ENCODE measurements around the gene SCN3A.

DNA sequence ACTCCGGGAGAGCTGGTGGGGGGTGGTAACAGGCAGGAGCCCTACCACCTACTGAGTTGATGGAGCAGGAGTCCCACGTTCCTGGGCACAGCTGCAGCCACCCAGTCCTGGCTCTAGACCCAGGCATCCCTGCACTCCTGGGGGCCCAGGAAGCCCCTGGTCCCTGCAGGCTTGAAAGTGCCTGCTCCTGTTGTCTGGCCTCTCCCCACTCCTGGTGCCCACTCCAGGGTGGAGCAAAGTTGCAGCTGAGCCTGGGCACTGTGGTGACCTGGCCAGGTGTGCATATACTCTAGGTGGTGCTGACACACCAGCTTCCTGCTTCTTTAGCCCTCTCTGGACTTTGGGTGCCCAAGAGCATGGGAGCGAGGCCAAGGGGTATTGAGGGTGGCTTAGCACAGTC lies 129.5 kb downstream of the SCN3A start:
- TF ChIP-seq, protein P1, sequence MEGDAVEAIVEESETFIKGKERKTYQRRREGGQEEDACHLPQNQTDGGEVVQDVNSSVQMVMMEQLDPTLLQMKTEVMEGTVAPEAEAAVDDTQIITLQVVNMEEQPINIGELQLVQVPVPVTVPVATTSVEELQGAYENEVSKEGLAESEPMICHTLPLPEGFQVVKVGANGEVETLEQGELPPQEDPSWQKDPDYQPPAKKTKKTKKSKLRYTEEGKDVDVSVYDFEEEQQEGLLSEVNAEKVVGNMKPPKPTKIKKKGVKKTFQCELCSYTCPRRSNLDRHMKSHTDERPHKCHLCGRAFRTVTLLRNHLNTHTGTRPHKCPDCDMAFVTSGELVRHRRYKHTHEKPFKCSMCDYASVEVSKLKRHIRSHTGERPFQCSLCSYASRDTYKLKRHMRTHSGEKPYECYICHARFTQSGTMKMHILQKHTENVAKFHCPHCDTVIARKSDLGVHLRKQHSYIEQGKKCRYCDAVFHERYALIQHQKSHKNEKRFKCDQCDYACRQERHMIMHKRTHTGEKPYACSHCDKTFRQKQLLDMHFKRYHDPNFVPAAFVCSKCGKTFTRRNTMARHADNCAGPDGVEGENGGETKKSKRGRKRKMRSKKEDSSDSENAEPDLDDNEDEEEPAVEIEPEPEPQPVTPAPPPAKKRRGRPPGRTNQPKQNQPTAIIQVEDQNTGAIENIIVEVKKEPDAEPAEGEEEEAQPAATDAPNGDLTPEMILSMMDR (IDR thresholded peaks at IDR 0.05; ENCODE audit: poor library complexity, severe bottlenecking): no peak
- TF ChIP-seq EP300 (conservative IDR thresholded peaks at IDR 0.05; ENCODE audit: poor library complexity, severe bottlenecking) (no peak), POLR2AphosphoS5 (IDR thresholded peaks at IDR 0.05) (no peak), TAF1 (IDR thresholded peaks at IDR 0.05; ENCODE audit: low read depth) (no peak), SMC3 (conservative IDR thresholded peaks at IDR 0.05; ENCODE audit: poor library complexity) (no peak), EZH2 (IDR thresholded peaks at IDR 0.05; ENCODE audit: borderline replicate concordance, insufficient read depth, low read length, poor library complexity, severe bottlenecking) (no peak), MXI1 (conservative IDR thresholded peaks at IDR 0.05; ENCODE audit: poor library complexity, severe bottlenecking) (no peak)
- TF ChIP-seq, protein P2, sequence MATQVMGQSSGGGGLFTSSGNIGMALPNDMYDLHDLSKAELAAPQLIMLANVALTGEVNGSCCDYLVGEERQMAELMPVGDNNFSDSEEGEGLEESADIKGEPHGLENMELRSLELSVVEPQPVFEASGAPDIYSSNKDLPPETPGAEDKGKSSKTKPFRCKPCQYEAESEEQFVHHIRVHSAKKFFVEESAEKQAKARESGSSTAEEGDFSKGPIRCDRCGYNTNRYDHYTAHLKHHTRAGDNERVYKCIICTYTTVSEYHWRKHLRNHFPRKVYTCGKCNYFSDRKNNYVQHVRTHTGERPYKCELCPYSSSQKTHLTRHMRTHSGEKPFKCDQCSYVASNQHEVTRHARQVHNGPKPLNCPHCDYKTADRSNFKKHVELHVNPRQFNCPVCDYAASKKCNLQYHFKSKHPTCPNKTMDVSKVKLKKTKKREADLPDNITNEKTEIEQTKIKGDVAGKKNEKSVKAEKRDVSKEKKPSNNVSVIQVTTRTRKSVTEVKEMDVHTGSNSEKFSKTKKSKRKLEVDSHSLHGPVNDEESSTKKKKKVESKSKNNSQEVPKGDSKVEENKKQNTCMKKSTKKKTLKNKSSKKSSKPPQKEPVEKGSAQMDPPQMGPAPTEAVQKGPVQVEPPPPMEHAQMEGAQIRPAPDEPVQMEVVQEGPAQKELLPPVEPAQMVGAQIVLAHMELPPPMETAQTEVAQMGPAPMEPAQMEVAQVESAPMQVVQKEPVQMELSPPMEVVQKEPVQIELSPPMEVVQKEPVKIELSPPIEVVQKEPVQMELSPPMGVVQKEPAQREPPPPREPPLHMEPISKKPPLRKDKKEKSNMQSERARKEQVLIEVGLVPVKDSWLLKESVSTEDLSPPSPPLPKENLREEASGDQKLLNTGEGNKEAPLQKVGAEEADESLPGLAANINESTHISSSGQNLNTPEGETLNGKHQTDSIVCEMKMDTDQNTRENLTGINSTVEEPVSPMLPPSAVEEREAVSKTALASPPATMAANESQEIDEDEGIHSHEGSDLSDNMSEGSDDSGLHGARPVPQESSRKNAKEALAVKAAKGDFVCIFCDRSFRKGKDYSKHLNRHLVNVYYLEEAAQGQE (IDR thresholded peaks at IDR 0.05; ENCODE audit: borderline replicate concordance): no peak

All from neural cell (in vitro differentiated cells).